Cardiac fibroblast (primary cell): ENCODE measurements around the gene ZNF620.
"Not testable (repeated sequence)": the region's sequence is repeated elsewhere in the genome, so short reads cannot be mapped to it uniquely, and the experiment has no call there.

Experiments used
- DNase-seq, 2 donors: peaks; one replicate each; pipeline versions ENCODE4 v3.0.0 to v3.0.0-alpha.2; 2010; ENCODE audit warnings: low read depth in 2 of 2
- H3K4me3 ChIP-seq, 2 donors: replicated peaks in 1 of 2; 1 replicate in 1 of 2; 2 replicates in 1 of 2; pipeline ENCODE4 v1.5.1; 2011; ENCODE audit warnings: low read depth in 2 of 2, low read length in 2 of 2, mild to moderate bottlenecking in 2 of 2, moderate library complexity in 1 of 2
- CTCF ChIP-seq: IDR thresholded peaks from one replicate; pipeline ENCODE4 v1.5.1; 2011; ENCODE audit warnings: low read depth, mild to moderate bottlenecking, low read length, inconsistent platforms

The ZNF620 gene

DNA sequence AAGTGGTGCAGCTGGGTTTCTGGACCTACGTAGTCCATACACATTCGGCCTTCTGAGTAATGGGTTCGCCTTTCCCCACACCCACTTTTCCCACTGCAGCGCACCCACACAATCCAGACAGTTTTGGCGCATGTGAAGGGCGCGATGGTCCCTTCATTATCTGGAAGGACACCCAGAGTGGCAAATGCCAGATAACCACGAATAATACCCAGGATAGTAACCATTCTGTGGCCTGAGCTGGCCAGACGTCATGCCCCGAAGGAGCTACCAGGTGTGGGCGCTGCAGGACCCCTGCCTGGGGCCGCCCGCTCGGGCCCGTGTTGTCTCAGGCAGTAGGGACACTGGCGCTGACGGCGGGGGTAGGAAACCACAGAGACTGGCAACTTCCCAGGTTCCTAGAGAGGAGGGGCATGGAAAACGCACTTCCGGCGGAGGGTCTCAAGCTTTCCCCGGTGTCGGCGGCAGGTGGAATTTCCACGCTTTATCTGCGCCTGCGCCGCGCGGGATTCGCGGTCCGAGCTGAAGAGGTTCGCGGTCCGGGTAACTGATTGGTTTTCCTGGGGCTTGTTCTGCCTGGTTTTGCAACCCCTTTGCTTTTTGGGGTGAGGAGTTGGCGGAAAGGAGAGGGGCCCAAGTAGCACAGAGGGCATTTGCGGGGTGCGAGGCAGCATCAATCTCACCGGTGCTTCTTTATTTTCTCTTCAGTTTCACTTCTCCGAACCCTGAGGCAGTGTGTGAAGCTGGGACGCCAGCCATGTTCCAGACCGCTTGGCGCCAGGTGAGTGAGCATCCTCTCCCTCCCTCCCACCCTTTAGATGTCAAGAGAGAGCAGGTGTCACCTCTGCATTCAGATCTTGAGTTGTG, at the start of gene ZNF620:
TSS of gene ZNF620 (plus strand) at position 441 of the 864 bp plus-strand sequence. CDS start at position 755, 314 bp downstream.
- peak within 1 kb of the TSS; percentile 57 to 60 for H3K4me3 ChIP-seq
- TF ChIP-seq CTCF, result peak; percentile 13
- peak; percentile 28 to 68 for DNase-seq

GRCh38 chr3:40456279-40456939, 49.4 kb upstream of the ZNF620 start:
- no peak for DNase-seq
- TF ChIP-seq CTCF, result no peak
- peak overlapping the region; percentile 95 to 96 for H3K4me3 ChIP-seq

DNA sequence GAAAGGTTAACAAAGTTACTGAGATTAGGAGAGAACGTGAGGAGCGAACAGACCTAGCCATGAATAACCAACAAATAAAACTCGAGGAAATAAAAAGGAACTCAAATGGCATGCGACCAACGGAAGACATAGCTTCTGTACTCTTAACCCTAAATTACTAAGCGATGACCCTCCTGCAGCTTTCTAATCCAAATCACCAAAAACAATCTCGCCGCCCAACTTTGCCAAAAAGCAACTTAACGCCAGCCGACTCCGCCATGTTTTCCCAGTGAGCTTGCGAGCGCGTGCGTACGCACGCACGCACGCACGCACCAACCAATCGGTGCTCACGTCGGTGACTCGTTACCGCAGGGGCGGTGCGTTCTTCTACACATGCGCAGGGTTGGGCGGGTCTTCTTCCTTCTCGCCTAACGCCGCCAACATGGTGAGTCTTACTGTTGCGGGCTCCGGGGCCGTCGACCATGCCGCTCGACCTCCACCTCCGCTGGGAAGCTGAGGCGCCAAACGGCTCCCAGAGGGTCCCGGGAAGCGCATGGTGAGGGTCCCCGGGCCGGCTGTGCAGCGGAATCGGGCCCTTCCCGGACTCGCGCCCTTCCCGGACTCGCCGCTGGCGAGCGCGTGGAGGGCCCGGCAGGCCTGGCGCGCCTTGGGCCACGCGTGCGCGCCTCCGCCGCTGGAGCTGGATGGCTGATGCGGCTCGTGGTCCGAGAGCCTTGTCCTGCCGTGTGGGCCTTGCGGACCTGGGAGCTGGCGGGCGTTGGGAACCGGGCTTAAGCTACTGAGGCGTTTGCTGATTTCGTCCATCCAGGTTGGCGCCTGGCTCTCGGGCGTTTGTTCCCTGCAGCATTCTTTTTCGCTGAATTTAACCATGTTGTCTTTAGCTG, 48.7 kb upstream of the ZNF620 start, which contains the start of gene RPL14:
TSS of gene RPL14 (plus strand) at position 400 of the 884 bp plus-strand sequence. CDS start at position 533, 133 bp downstream.
- TF ChIP-seq CTCF, result no peak
- DNase-seq, result peak; percentile 97 to 98
- peak within 1 kb of the TSS; percentile 95 to 96 for H3K4me3 ChIP-seq

GRCh38 chr3:40458473-40458872, 47.4 kb upstream of the ZNF620 start:
- no peak for DNase-seq
- no peak for TF ChIP-seq CTCF
- peak overlapping the region in 1 of 2 donors; percentile 96 for H3K4me3 ChIP-seq

DNA sequence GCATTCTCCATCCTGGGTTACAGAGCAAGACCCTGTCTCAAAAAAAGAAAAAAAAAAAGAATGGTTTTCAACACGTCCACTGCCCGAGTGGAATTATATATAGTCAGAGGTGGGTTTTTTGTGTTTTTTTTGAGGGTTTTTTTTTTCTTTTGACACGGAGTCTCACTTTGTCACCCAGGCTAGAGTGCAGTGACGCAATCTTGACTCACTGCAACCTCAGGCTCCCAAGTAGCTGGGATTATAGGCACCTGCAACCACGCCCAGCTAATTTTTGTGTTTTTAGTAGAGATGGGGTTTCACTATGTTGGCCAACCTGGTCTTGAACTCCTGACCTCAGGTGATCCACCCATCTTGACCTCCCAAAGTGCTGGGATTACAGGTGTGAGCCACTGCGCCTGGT, 45.4 kb upstream of the ZNF620 start:
- not testable (repeated sequence) for H3K4me3 ChIP-seq, DNase-seq

- H3K4me3 ChIP-seq, result no peak overlapping the region
- no peak for TF ChIP-seq CTCF
- no peak for DNase-seq
Measured at GRCh38 chr3:40461161-40461560, 44.7 kb upstream of the ZNF620 start.

DNA sequence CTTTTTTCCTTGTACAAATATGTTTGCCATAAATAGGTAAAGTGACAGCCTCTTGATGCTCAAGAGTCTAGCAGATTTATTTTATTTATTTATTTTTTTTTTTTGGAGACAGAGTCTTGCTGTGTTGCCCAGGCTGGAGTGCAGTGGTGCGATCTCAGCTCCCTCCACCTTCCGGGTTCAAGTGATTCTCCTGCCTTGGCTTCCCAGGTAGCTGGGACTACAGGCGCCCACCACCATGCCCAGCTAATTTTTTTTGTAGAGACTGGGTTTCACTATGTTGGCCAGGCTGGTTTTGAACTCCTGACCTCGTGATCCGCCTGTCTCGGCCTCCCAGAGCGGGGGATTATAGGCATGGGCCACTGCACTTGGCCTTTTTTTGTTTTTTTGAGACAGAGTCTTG, 43.0 kb upstream of the ZNF620 start:
- not testable (repeated sequence) for H3K4me3 ChIP-seq, DNase-seq
